Large intestine (tissue), 3 donors: Measurements from ENCODE around the gene CCDC198. TPM values are rescaled to one million over a fixed set of nuclear protein-coding genes. Genes with fewer than 3 reads are reported as not detected.

ENCODE experiments used
- DNase-seq, 2 donors: peaks; one replicate each; pipeline versions ENCODE4 v3.0.0 to v3.0.0-alpha.2; 2013
- H3K27ac ChIP-seq: one replicate; pipeline ENCODE4 v1.5.1; 2013; ENCODE audit warnings: low read length
- H3K27me3 ChIP-seq: 2 replicates; pipeline ENCODE4 v1.6.1; 2013; ENCODE audit warnings: low read length; ENCODE audit not compliant: control insufficient read depth, insufficient read depth
- H3K36me3 ChIP-seq: 2 replicates; pipeline ENCODE4 v1.6.1; 2013; ENCODE audit warnings: low read length; ENCODE audit not compliant: control insufficient read depth, insufficient read depth
- H3K4me1 ChIP-seq: one replicate; pipeline ENCODE4 v1.6.1; 2013; ENCODE audit warnings: low read length; ENCODE audit not compliant: control insufficient read depth, insufficient read depth
- H3K4me3 ChIP-seq: one replicate; pipeline ENCODE4 v1.5.1; 2013; ENCODE audit warnings: low read length
- H3K9me3 ChIP-seq: one replicate; pipeline ENCODE4 v1.6.1; 2013; ENCODE audit warnings: mild to moderate bottlenecking, low read depth, low read length, moderate library complexity; ENCODE audit not compliant: control insufficient read depth
- WGBS: methylation state at CpG from one replicate; pipeline ENCODE4 v1.1.5; 2013; ENCODE audit warnings: low lambda C conversion rate; ENCODE audit not compliant: insufficient coverage; 5-methylcytosine and 5-hydroxymethylcytosine counted together
- polyA plus RNA-seq: library from polyadenylated mRNA; unstranded; fragments of 120-200 nt; gene quantifications from one replicate; pipeline ENCODE4 v1.2.1, GENCODE V29; 2013

Gene CCDC198
- polyA plus RNA-seq, 1 donor: 90.7 TPM

GRCh38 chr14:57498035-57498434, 4.4 kb upstream of the CCDC198 start:
- Histone ChIP-seq H3K4me3 (no peak overlapping the region), H3K27ac (no peak overlapping the region), H3K9me3 (no peaks in the 10 kb centered on the region), H3K4me1 (peaks cover 16% of the 10 kb centered on the region), H3K27me3 (no peaks in the 10 kb centered on the region), H3K36me3 (no peaks in the 10 kb centered on the region)
- 40% methylated on average over 1 of the region's 4 CpGs for WGBS
- DNase-seq: peak; percentile 25 to 55

GRCh38 chr14:57495416-57495815, 1.8 kb upstream of the CCDC198 start:
- Histone ChIP-seq H3K27ac (peak overlapping the region; percentile 54), H3K4me1 (peaks cover 16% of the 10 kb centered on the region), H3K9me3 (no peaks in the 10 kb centered on the region), H3K36me3 (no peaks in the 10 kb centered on the region), H3K4me3 (no peak overlapping the region), H3K27me3 (no peaks in the 10 kb centered on the region)
- 47% methylated on average over 2 of the region's 2 CpGs for WGBS
- peak; percentile 23 to 61 for DNase-seq

- no peaks in the 10 kb centered on the region for H3K27me3 ChIP-seq
- peak overlapping the region; percentile 29 for H3K4me3 ChIP-seq
- H3K4me1 ChIP-seq: peaks cover 16% of the 10 kb centered on the region
- no peaks in the 10 kb centered on the region for H3K9me3 ChIP-seq
- H3K36me3 ChIP-seq: no peaks in the 10 kb centered on the region
- peak; percentile 23 to 39 for DNase-seq
- peak overlapping the region; percentile 45 for H3K27ac ChIP-seq
- 50% methylated on average over 2 of the region's 2 CpGs for WGBS
These were observed 798 bp downstream of the CCDC198 start for GRCh38 chr14:57492859-57493258.

- Histone ChIP-seq H3K27ac (peak overlapping the region; percentile 21), H3K36me3 (no peaks in the 10 kb centered on the region), H3K4me1 (peaks cover 14% of the 10 kb centered on the region), H3K27me3 (no peaks in the 10 kb centered on the region), H3K9me3 (no peaks in the 10 kb centered on the region), H3K4me3 (peak overlapping the region; percentile 1)
- no peak for DNase-seq
- WGBS: 100% methylated on average over 1 of the region's 1 CpG
These were observed 2.0 kb downstream of the CCDC198 start for GRCh38 chr14:57491640-57492039.

- no peak for DNase-seq
- Histone ChIP-seq H3K27ac (no peak overlapping the region), H3K36me3 (peaks cover 1% of the 10 kb centered on the region), H3K9me3 (no peaks in the 10 kb centered on the region), H3K4me1 (no peaks in the 10 kb centered on the region), H3K27me3 (no peaks in the 10 kb centered on the region), H3K4me3 (no peak overlapping the region)
- no CpG with 5 or more reads among the region's 1 CpG for WGBS
These were observed 5.9 kb downstream of the CCDC198 start for GRCh38 chr14:57487771-57488170.

- no peaks in the 10 kb centered on the region for H3K27me3 ChIP-seq
- H3K27ac ChIP-seq: no peak overlapping the region
- no peaks in the 10 kb centered on the region for H3K9me3 ChIP-seq
- DNase-seq: peak; percentile 35 to 41
- H3K36me3 ChIP-seq: peaks cover 5% of the 10 kb centered on the region
- H3K4me1 ChIP-seq: no peaks in the 10 kb centered on the region
- WGBS: 80% methylated on average over 1 of the region's 3 CpGs
- H3K4me3 ChIP-seq: no peak overlapping the region
These were observed 6.8 kb downstream of the CCDC198 start for GRCh38 chr14:57486767-57487379.

GRCh38 chr14:57485635-57486034, 8.0 kb downstream of the CCDC198 start:
- no peaks in the 10 kb centered on the region for H3K9me3 ChIP-seq
- no peak overlapping the region for H3K4me3 ChIP-seq
- H3K27me3 ChIP-seq: no peaks in the 10 kb centered on the region
- no peak for DNase-seq
- H3K36me3 ChIP-seq: peaks cover 10% of the 10 kb centered on the region
- no peaks in the 10 kb centered on the region for H3K4me1 ChIP-seq
- H3K27ac ChIP-seq: no peak overlapping the region

GRCh38 chr14:57482120-57482519, 11.5 kb downstream of the CCDC198 start:
- Histone ChIP-seq H3K9me3 (no peaks in the 10 kb centered on the region), H3K27ac (no peak overlapping the region), H3K27me3 (no peaks in the 10 kb centered on the region), H3K4me3 (no peak overlapping the region), H3K4me1 (no peaks in the 10 kb centered on the region), H3K36me3 (peaks cover 18% of the 10 kb centered on the region)
- WGBS: no CpG with 5 or more reads among the region's 3 CpGs
- no peak for DNase-seq

- H3K27ac ChIP-seq: no peak overlapping the region
- no CpG with 5 or more reads among the region's 1 CpG for WGBS
- DNase-seq: no peak
These were observed 13.6 kb downstream of the CCDC198 start for GRCh38 chr14:57480051-57480450.

GRCh38 chr14:57479197-57479596, 14.5 kb downstream of the CCDC198 start:
- H3K9me3 ChIP-seq: no peaks in the 10 kb centered on the region
- H3K36me3 ChIP-seq: peaks cover 18% of the 10 kb centered on the region
- no peak overlapping the region for H3K4me3 ChIP-seq
- no peak for DNase-seq
- no CpG with 5 or more reads among the region's 1 CpG for WGBS
- no peak overlapping the region for H3K27ac ChIP-seq
- no peaks in the 10 kb centered on the region for H3K27me3 ChIP-seq
- H3K4me1 ChIP-seq: no peaks in the 10 kb centered on the region

More at GRCh38 chr14:57480051-57480450, 13.6 kb downstream of the CCDC198 start:
- Histone ChIP-seq H3K27me3 (no peaks in the 10 kb centered on the region), H3K4me3 (no peak overlapping the region), H3K4me1 (no peaks in the 10 kb centered on the region), H3K36me3 (peaks cover 18% of the 10 kb centered on the region), H3K9me3 (no peaks in the 10 kb centered on the region)

GRCh38 chr14:57478050-57478449, 15.6 kb downstream of the CCDC198 start:
- Histone ChIP-seq H3K27me3 (no peaks in the 10 kb centered on the region), H3K9me3 (no peaks in the 10 kb centered on the region), H3K4me1 (no peaks in the 10 kb centered on the region), H3K27ac (no peak overlapping the region), H3K4me3 (no peak overlapping the region), H3K36me3 (peaks cover 18% of the 10 kb centered on the region)
- DNase-seq: no peak
- no CpG with 5 or more reads among the region's 2 CpGs for WGBS
